Neural cell (in vitro differentiated cells): ENCODE data around the gene ZCCHC2. TPM values are rescaled to one million over a fixed set of nuclear protein-coding genes. Genes with fewer than 3 reads are reported as not detected.

ENCODE experiments used
- H2AFZ ChIP-seq: fragments of 200-600, 300-800 bp; sonication (generic), shearing (Covaris generic); 2 replicates; pipeline ENCODE4 v1.6.0; 2014; ENCODE audit warnings: low read depth, mild to moderate bottlenecking, antibody characterized with exemption, low read length, moderate library complexity
- H3F3A ChIP-seq: fragments of 200-600 bp; shearing (Covaris generic); 2 replicates; pipeline ENCODE4 v1.6.1; 2016; ENCODE audit warnings: mild to moderate bottlenecking, moderate library complexity, mixed read lengths, antibody characterized with exemption, low read length; ENCODE audit not compliant: insufficient read depth, poor library complexity, severe bottlenecking
- H3K27ac ChIP-seq: fragments of 200-600, 300-800 bp; sonication (generic), shearing (Covaris generic); 2 replicates; pipeline ENCODE4 v1.5.1; 2014; ENCODE audit warnings: mild to moderate bottlenecking, low read length, moderate library complexity
- H3K27me3 ChIP-seq: fragments of 300-800, 200-600 bp; sonication (generic), shearing (Covaris generic); 2 replicates; pipeline ENCODE4 v1.6.0; 2014; ENCODE audit warnings: mild to moderate bottlenecking, low read depth, low read length, moderate library complexity; ENCODE audit not compliant: insufficient read depth
- H3K36me3 ChIP-seq: fragments of 300-800, 200-600 bp; sonication (generic), shearing (Covaris generic); 2 replicates; pipeline ENCODE4 v1.5.1; 2014; ENCODE audit warnings: mild to moderate bottlenecking, antibody characterized with exemption, low read length, moderate library complexity; ENCODE audit not compliant: insufficient read depth
- H3K4me2 ChIP-seq: fragments of 300-800, 200-600 bp; sonication (generic), shearing (Covaris generic); 2 replicates; pipeline ENCODE4 v1.6.0; 2014; ENCODE audit warnings: mild to moderate bottlenecking, low read length
- H3K4me3 ChIP-seq: fragments of 300-800, 200-600 bp; sonication (generic), shearing (Covaris generic); 2 replicates; pipeline ENCODE4 v1.5.1; 2014; ENCODE audit warnings: mild to moderate bottlenecking, low read length, moderate library complexity
- H3K79me2 ChIP-seq: fragments of 200-600 bp; shearing (Covaris generic); replicated peaks from 2 replicates; pipeline ENCODE4 v1.6.0; 2014; ENCODE audit warnings: mild to moderate bottlenecking, low read length, moderate library complexity; ENCODE audit not compliant: insufficient read depth
- H3K9ac ChIP-seq: fragments of 300-800, 200-600 bp; sonication (generic), shearing (Covaris generic); 2 replicates; pipeline ENCODE4 v1.6.1; 2016; ENCODE audit warnings: mild to moderate bottlenecking, low read length, mixed read lengths
- H3K9me2 ChIP-seq: fragments of 200-600 bp; shearing (Covaris generic); 2 replicates; pipeline ENCODE4 v1.6.1; 2016; ENCODE audit warnings: mild to moderate bottlenecking, low read length, mixed read lengths; ENCODE audit not compliant: insufficient read depth
- H3K9me3 ChIP-seq: fragments of 200-600, 300-800 bp; sonication (generic), shearing (Covaris generic); 2 replicates; pipeline ENCODE4 v1.6.1; 2016; ENCODE audit warnings: mild to moderate bottlenecking, mixed run types, low read length, moderate library complexity, mixed read lengths
- H4K20me1 ChIP-seq: fragments of 200-600 bp; shearing (Covaris generic); 2 replicates; pipeline ENCODE4 v1.6.1; 2016; ENCODE audit warnings: mild to moderate bottlenecking, mixed run types; ENCODE audit not compliant: insufficient read depth
- EP300 ChIP-seq: fragments of 450-650 bp; conservative IDR thresholded peaks from 2 replicates; pipeline ENCODE4 v1.6.1; 2014; ENCODE audit warnings: antibody characterized with exemption, mild to moderate bottlenecking, moderate library complexity; ENCODE audit not compliant: poor library complexity, severe bottlenecking
- EZH2 ChIP-seq: fragments of 200-600, 300-800 bp; shearing (Covaris generic), sonication (generic); IDR thresholded peaks from 2 replicates; pipeline ENCODE4 v1.6.1; 2014; ENCODE audit warnings: antibody characterized with exemption, low read length, borderline replicate concordance, mild to moderate bottlenecking; ENCODE audit not compliant: insufficient read depth, poor library complexity, severe bottlenecking
- MXI1 ChIP-seq: fragments of 450-650 bp; conservative IDR thresholded peaks from 2 replicates; pipeline ENCODE4 v1.6.1; 2014; ENCODE audit warnings: antibody characterized with exemption, mild to moderate bottlenecking; ENCODE audit not compliant: poor library complexity, severe bottlenecking
- POLR2AphosphoS5 ChIP-seq: IDR thresholded peaks from 2 replicates; pipeline ENCODE4 v1.6.1; 2012
- RAD21 ChIP-seq: fragments of 450-650 bp; conservative IDR thresholded peaks from 2 replicates; pipeline ENCODE4 v1.6.1; 2014; ENCODE audit warnings: antibody characterized with exemption, mild to moderate bottlenecking, moderate library complexity
- SMC3 ChIP-seq: fragments of 450-650 bp; conservative IDR thresholded peaks from 2 replicates; pipeline ENCODE4 v1.6.1; 2014; ENCODE audit warnings: antibody characterized with exemption, mild to moderate bottlenecking, moderate library complexity; ENCODE audit not compliant: poor library complexity
- TAF1 ChIP-seq: IDR thresholded peaks from 2 replicates; pipeline ENCODE4 v1.6.1; 2012; ENCODE audit warnings: low read depth
- polyA plus RNA-seq: library from polyadenylated mRNA; depleted of rRNA; stranded (reverse); fragments of >200 nt; gene quantifications from 2 replicates; pipeline ENCODE4 v1.2.3, GENCODE V29; 2014
- TF ChIP-seq, protein P1 (sequence below): fragments of 450-650 bp; IDR thresholded peaks from 2 replicates; pipeline ENCODE4 v1.5.1; 2014; ENCODE audit warnings: antibody characterized with exemption, mild to moderate bottlenecking, moderate library complexity; ENCODE audit not compliant: poor library complexity, severe bottlenecking
- TF ChIP-seq, protein P2 (sequence below): IDR thresholded peaks from 2 replicates; pipeline ENCODE4 v1.6.1; 2012; ENCODE audit warnings: borderline replicate concordance

The ZCCHC2 gene
- polyA plus RNA-seq, 1 donor from 2014 or later: 3.8 TPM

GRCh38 chr18:62625019-62625418 lies 102.2 kb downstream of the ZCCHC2 start:
- Histone ChIP-seq H2AFZ (no peak overlapping the region), H3K9me3 (no peaks in the 10 kb centered on the region), H3K27me3 (no peaks in the 10 kb centered on the region), H4K20me1 (no peaks in the 10 kb centered on the region), H3F3A (no peaks in the 10 kb centered on the region), H3K4me2 (no peak overlapping the region), H3K4me3 (no peak overlapping the region), H3K36me3 (no peaks in the 10 kb centered on the region), H3K27ac (no peak overlapping the region), H3K79me2 (no peaks in the 10 kb centered on the region), H3K9me2 (no peaks in the 10 kb centered on the region), H3K9ac (no peak overlapping the region)
- TF ChIP-seq RAD21 (no peak), EZH2 (no peak), POLR2AphosphoS5 (no peak), TAF1 (no peak), SMC3 (no peak), MXI1 (no peak), EP300 (no peak)
- TF ChIP-seq, protein P1, sequence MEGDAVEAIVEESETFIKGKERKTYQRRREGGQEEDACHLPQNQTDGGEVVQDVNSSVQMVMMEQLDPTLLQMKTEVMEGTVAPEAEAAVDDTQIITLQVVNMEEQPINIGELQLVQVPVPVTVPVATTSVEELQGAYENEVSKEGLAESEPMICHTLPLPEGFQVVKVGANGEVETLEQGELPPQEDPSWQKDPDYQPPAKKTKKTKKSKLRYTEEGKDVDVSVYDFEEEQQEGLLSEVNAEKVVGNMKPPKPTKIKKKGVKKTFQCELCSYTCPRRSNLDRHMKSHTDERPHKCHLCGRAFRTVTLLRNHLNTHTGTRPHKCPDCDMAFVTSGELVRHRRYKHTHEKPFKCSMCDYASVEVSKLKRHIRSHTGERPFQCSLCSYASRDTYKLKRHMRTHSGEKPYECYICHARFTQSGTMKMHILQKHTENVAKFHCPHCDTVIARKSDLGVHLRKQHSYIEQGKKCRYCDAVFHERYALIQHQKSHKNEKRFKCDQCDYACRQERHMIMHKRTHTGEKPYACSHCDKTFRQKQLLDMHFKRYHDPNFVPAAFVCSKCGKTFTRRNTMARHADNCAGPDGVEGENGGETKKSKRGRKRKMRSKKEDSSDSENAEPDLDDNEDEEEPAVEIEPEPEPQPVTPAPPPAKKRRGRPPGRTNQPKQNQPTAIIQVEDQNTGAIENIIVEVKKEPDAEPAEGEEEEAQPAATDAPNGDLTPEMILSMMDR: no peak
- TF ChIP-seq, protein P2, sequence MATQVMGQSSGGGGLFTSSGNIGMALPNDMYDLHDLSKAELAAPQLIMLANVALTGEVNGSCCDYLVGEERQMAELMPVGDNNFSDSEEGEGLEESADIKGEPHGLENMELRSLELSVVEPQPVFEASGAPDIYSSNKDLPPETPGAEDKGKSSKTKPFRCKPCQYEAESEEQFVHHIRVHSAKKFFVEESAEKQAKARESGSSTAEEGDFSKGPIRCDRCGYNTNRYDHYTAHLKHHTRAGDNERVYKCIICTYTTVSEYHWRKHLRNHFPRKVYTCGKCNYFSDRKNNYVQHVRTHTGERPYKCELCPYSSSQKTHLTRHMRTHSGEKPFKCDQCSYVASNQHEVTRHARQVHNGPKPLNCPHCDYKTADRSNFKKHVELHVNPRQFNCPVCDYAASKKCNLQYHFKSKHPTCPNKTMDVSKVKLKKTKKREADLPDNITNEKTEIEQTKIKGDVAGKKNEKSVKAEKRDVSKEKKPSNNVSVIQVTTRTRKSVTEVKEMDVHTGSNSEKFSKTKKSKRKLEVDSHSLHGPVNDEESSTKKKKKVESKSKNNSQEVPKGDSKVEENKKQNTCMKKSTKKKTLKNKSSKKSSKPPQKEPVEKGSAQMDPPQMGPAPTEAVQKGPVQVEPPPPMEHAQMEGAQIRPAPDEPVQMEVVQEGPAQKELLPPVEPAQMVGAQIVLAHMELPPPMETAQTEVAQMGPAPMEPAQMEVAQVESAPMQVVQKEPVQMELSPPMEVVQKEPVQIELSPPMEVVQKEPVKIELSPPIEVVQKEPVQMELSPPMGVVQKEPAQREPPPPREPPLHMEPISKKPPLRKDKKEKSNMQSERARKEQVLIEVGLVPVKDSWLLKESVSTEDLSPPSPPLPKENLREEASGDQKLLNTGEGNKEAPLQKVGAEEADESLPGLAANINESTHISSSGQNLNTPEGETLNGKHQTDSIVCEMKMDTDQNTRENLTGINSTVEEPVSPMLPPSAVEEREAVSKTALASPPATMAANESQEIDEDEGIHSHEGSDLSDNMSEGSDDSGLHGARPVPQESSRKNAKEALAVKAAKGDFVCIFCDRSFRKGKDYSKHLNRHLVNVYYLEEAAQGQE: no peak

Other genes with a start within 250 kb of the ZCCHC2 start
- gene TNFRSF11A, start 197.7 kb upstream of the ZCCHC2 start, polyA plus RNA-seq: not detected in 2 replicates
- gene PHLPP1, start 192.5 kb downstream of the ZCCHC2 start, polyA plus RNA-seq: 4.5 and 5.1 TPM in 2 replicates